ENCODE measurements around the gene SLC1A3. TPM values are rescaled to one million over a fixed set of nuclear protein-coding genes. Genes with fewer than 3 reads are reported as not detected.
"Not testable (repeated sequence)": the region's sequence is repeated elsewhere in the genome, so short reads cannot be mapped to it uniquely, and the experiment has no call there.

The SLC1A3 gene
- total RNA-seq, 1 experiment from 2014 or later, result 8.5 TPM

- DNase-seq (ENCODE audit: extremely low read depth, low read depth), result no peak
These were observed 24.1 kb downstream of the SLC1A3 start for GRCh38 chr5:36630201-36631145.

- DNase-seq (ENCODE audit: extremely low read depth, low read depth), result no peak
These were observed 24.7 kb downstream of the SLC1A3 start for GRCh38 chr5:36631154-36631553.

- no peak for DNase-seq (ENCODE audit: extremely low read depth, low read depth)
These were observed 25.4 kb downstream of the SLC1A3 start for GRCh38 chr5:36631620-36632362.

- no peak for DNase-seq (ENCODE audit: extremely low read depth, low read depth)
These were observed 25.9 kb downstream of the SLC1A3 start for GRCh38 chr5:36632363-36632664.

- no peak for DNase-seq (ENCODE audit: extremely low read depth, low read depth)
These were observed 29.4 kb downstream of the SLC1A3 start for GRCh38 chr5:36635721-36636390.

- no peak for DNase-seq (ENCODE audit: extremely low read depth, low read depth)
These were observed 30.7 kb downstream of the SLC1A3 start for GRCh38 chr5:36637101-36637500.

- no peak for DNase-seq (ENCODE audit: extremely low read depth, low read depth)
These were observed 31.1 kb downstream of the SLC1A3 start for GRCh38 chr5:36637516-36637915.

GRCh38 chr5:36638056-36638455 lies 31.6 kb downstream of the SLC1A3 start:
- no peak for DNase-seq (ENCODE audit: extremely low read depth, low read depth)

- DNase-seq (ENCODE audit: extremely low read depth, low read depth), result peak; percentile 35
These were observed 34.5 kb downstream of the SLC1A3 start for GRCh38 chr5:36640949-36641348.

GRCh38 chr5:36641431-36641830 lies 35.0 kb downstream of the SLC1A3 start:
- no peak for DNase-seq (ENCODE audit: extremely low read depth, low read depth)

- no peak for DNase-seq (ENCODE audit: extremely low read depth, low read depth)
These were observed 35.7 kb downstream of the SLC1A3 start for GRCh38 chr5:36642089-36642488.

GRCh38 chr5:36643162-36643561 lies 36.8 kb downstream of the SLC1A3 start:
- DNase-seq (ENCODE audit: extremely low read depth, low read depth), result no peak

- DNase-seq (ENCODE audit: extremely low read depth, low read depth), result not testable (repeated sequence)
These were observed 37.4 kb downstream of the SLC1A3 start for GRCh38 chr5:36643841-36644240.

- DNase-seq (ENCODE audit: extremely low read depth, low read depth), result no peak
These were observed 38.3 kb downstream of the SLC1A3 start for GRCh38 chr5:36644727-36645126.

- no peak for DNase-seq (ENCODE audit: extremely low read depth, low read depth)
These were observed 39.7 kb downstream of the SLC1A3 start for GRCh38 chr5:36646100-36646499.

GRCh38 chr5:36646507-36647023 lies 40.2 kb downstream of the SLC1A3 start:
- no peak for DNase-seq (ENCODE audit: extremely low read depth, low read depth)

- DNase-seq (ENCODE audit: extremely low read depth, low read depth), result no peak
These were observed 40.6 kb downstream of the SLC1A3 start for GRCh38 chr5:36647046-36647445.

GRCh38 chr5:36648426-36648825 lies 42.0 kb downstream of the SLC1A3 start:
- no peak for DNase-seq (ENCODE audit: extremely low read depth, low read depth)

GRCh38 chr5:36651761-36652685 lies 45.6 kb downstream of the SLC1A3 start:
- DNase-seq (ENCODE audit: extremely low read depth, low read depth), result no peak
